GM12875 (cell line): ENCODE measurements around the gene UST.

Experiments
- H3K4me3 ChIP-seq: one replicate; pipeline ENCODE4 v1.5.1; 2011; ENCODE audit warnings: low read depth, low read length, control low read depth
- TF ChIP-seq, protein P1 (sequence below): IDR thresholded peaks from 2 replicates; pipeline ENCODE4 v1.5.1; 2011; ENCODE audit warnings: low read depth, mild to moderate bottlenecking, control low read depth, inconsistent platforms, low read length, moderate library complexity, borderline replicate concordance; ENCODE audit not compliant: insufficient read depth

The UST gene

GRCh38 chr6:148957752-148958151, 210.9 kb downstream of the UST start:
- TF ChIP-seq, protein P1, sequence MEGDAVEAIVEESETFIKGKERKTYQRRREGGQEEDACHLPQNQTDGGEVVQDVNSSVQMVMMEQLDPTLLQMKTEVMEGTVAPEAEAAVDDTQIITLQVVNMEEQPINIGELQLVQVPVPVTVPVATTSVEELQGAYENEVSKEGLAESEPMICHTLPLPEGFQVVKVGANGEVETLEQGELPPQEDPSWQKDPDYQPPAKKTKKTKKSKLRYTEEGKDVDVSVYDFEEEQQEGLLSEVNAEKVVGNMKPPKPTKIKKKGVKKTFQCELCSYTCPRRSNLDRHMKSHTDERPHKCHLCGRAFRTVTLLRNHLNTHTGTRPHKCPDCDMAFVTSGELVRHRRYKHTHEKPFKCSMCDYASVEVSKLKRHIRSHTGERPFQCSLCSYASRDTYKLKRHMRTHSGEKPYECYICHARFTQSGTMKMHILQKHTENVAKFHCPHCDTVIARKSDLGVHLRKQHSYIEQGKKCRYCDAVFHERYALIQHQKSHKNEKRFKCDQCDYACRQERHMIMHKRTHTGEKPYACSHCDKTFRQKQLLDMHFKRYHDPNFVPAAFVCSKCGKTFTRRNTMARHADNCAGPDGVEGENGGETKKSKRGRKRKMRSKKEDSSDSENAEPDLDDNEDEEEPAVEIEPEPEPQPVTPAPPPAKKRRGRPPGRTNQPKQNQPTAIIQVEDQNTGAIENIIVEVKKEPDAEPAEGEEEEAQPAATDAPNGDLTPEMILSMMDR = no peak

GRCh38 chr6:148959008-148959407, 212.2 kb downstream of the UST start:
- H3K4me3 ChIP-seq = no peak overlapping the region
- TF ChIP-seq, protein P1 = no peak

More at GRCh38 chr6:148957752-148958151, 210.9 kb downstream of the UST start:
- H3K4me3 ChIP-seq = no peak overlapping the region

GRCh38 chr6:148959501-148959900, 212.7 kb downstream of the UST start:
- TF ChIP-seq, protein P1 = no peak
- no peak overlapping the region for H3K4me3 ChIP-seq

- no peak overlapping the region for H3K4me3 ChIP-seq
- TF ChIP-seq, protein P1 = no peak
Measured at GRCh38 chr6:148962854-148963515, 216.2 kb downstream of the UST start.

DNA sequence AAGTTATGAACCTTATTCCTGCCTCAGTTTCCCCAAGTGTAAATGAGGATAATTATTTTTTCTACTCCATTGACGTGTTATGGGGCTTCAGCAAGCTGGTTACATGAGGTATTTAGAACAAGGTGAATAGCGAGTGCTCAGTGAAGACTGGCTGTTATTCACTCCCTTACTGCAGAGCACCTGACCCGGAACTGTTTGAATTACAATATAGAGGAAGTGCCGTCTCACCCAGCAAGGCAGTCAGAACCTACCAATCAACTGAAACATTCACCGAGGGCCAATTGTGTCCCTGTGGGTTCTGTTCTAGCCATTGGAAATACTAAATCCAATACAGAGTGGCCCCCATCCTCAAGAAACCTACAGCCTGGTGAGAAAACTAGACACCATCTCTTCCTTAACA, 216.9 kb downstream of the UST start:
- TF ChIP-seq, protein P1 = no peak

GRCh38 chr6:148964467-148964866, 217.6 kb downstream of the UST start:
- no peak overlapping the region for H3K4me3 ChIP-seq
- TF ChIP-seq, protein P1 = no peak

More for the DNA sequence above, 216.9 kb downstream of the UST start:
- no peak overlapping the region for H3K4me3 ChIP-seq

- TF ChIP-seq, protein P1 = no peak
- no peak overlapping the region for H3K4me3 ChIP-seq
Measured at GRCh38 chr6:148965287-148965686, 218.5 kb downstream of the UST start.
